Measurements from ENCODE around the gene DGKD.
A peak's percentile ranks its signal among the peaks of the same experiment; 100 is the strongest.

Gene DGKD

GRCh38 chr2:233492751-233493150 lies 138.5 kb downstream of the DGKD start:
- H3K4me1 ChIP-seq (ENCODE audit: insufficient read depth, low read length, poor library complexity, severe bottlenecking): peaks cover 9% of the 10 kb centered on the region
- H3K36me3 ChIP-seq (ENCODE audit: insufficient read depth, low read length): peaks cover 4% of the 10 kb centered on the region; the same call in 1 of the 2 replicates
- H3K79me2 ChIP-seq (ENCODE audit: insufficient read depth, low read length): no peaks in the 10 kb centered on the region
- H3F3A ChIP-seq (ENCODE audit: low read depth): no peaks in the 10 kb centered on the region
- H3K9me3 ChIP-seq (ENCODE audit: insufficient read depth, low read depth, low read length): no peaks in the 10 kb centered on the region
- TF ChIP-seq CTCF (conservative IDR thresholded peaks at IDR 0.05; ENCODE audit: low read length) (no peak), EZH2phosphoT487 (IDR thresholded peaks at IDR 0.05; ENCODE audit: borderline replicate concordance) (no peak)
- H3K9ac ChIP-seq (ENCODE audit: low read depth, low read length, poor library complexity, severe bottlenecking): no peak overlapping the region
- no peaks in the 10 kb centered on the region for H4K20me1 ChIP-seq (ENCODE audit: insufficient read depth, low read length, poor library complexity, severe bottlenecking)
- no peaks in the 10 kb centered on the region for H3K27me3 ChIP-seq (ENCODE audit: insufficient read depth, low read length, poor library complexity, severe bottlenecking)
- no peaks in the 10 kb centered on the region for H3K9me2 ChIP-seq (replicated peaks; ENCODE audit: low read depth, low read length)
- H3K4me2 ChIP-seq (ENCODE audit: low read depth, low read length, poor library complexity, severe bottlenecking): no peak overlapping the region
- no peak overlapping the region for H3K4me3 ChIP-seq (ENCODE audit: low read length, poor library complexity, severe bottlenecking)
- no peak overlapping the region for H2AFZ ChIP-seq (ENCODE audit: low read length)

- H3K27me3 ChIP-seq (ENCODE audit: insufficient read depth, low read length, poor library complexity, severe bottlenecking): no peaks in the 10 kb centered on the region
- no peaks in the 10 kb centered on the region for H3K79me2 ChIP-seq (ENCODE audit: insufficient read depth, low read length)
- no peak overlapping the region for H2AFZ ChIP-seq (ENCODE audit: low read length)
- H3K9me3 ChIP-seq (ENCODE audit: insufficient read depth, low read depth, low read length): no peaks in the 10 kb centered on the region
- peaks cover 12% of the 10 kb centered on the region for H3K4me1 ChIP-seq (ENCODE audit: insufficient read depth, low read length, poor library complexity, severe bottlenecking)
- H3F3A ChIP-seq (ENCODE audit: low read depth): no peaks in the 10 kb centered on the region
- no peaks in the 10 kb centered on the region for H3K36me3 ChIP-seq (ENCODE audit: insufficient read depth, low read length)
- TF ChIP-seq EZH2phosphoT487 (IDR thresholded peaks at IDR 0.05; ENCODE audit: borderline replicate concordance): no peak
- no peak for TF ChIP-seq CTCF (conservative IDR thresholded peaks at IDR 0.05; ENCODE audit: low read length)
- H3K4me2 ChIP-seq (ENCODE audit: low read depth, low read length, poor library complexity, severe bottlenecking): no peak overlapping the region
- no peaks in the 10 kb centered on the region for H3K9me2 ChIP-seq (replicated peaks; ENCODE audit: low read depth, low read length)
- H3K4me3 ChIP-seq (ENCODE audit: low read length, poor library complexity, severe bottlenecking): no peak overlapping the region
- no peaks in the 10 kb centered on the region for H4K20me1 ChIP-seq (ENCODE audit: insufficient read depth, low read length, poor library complexity, severe bottlenecking)
- no peak overlapping the region for H3K9ac ChIP-seq (ENCODE audit: low read depth, low read length, poor library complexity, severe bottlenecking)
These were observed 141.5 kb downstream of the DGKD start for GRCh38 chr2:233495503-233496496.

GRCh38 chr2:233497692-233498091 lies 143.4 kb downstream of the DGKD start:
- H3K27me3 ChIP-seq (ENCODE audit: insufficient read depth, low read length, poor library complexity, severe bottlenecking): no peaks in the 10 kb centered on the region
- H3K4me1 ChIP-seq (ENCODE audit: insufficient read depth, low read length, poor library complexity, severe bottlenecking): peaks cover 12% of the 10 kb centered on the region
- H2AFZ ChIP-seq (ENCODE audit: low read length): no peak overlapping the region
- no peak overlapping the region for H3K4me3 ChIP-seq (ENCODE audit: low read length, poor library complexity, severe bottlenecking)
- no peaks in the 10 kb centered on the region for H4K20me1 ChIP-seq (ENCODE audit: insufficient read depth, low read length, poor library complexity, severe bottlenecking)
- no peaks in the 10 kb centered on the region for H3F3A ChIP-seq (ENCODE audit: low read depth)
- H3K4me2 ChIP-seq (ENCODE audit: low read depth, low read length, poor library complexity, severe bottlenecking): peak overlapping the region; percentile 16
- H3K9me2 ChIP-seq (replicated peaks; ENCODE audit: low read depth, low read length): no peaks in the 10 kb centered on the region
- TF ChIP-seq CTCF (conservative IDR thresholded peaks at IDR 0.05; ENCODE audit: low read length) (no peak), EZH2phosphoT487 (IDR thresholded peaks at IDR 0.05; ENCODE audit: borderline replicate concordance) (no peak)
- H3K9me3 ChIP-seq (ENCODE audit: insufficient read depth, low read depth, low read length): peaks cover 3% of the 10 kb centered on the region
- no peaks in the 10 kb centered on the region for H3K36me3 ChIP-seq (ENCODE audit: insufficient read depth, low read length)
- H3K79me2 ChIP-seq (ENCODE audit: insufficient read depth, low read length): no peaks in the 10 kb centered on the region
- no peak overlapping the region for H3K9ac ChIP-seq (ENCODE audit: low read depth, low read length, poor library complexity, severe bottlenecking)

All from Loucy (cell line).